GM23248 (cell line): ENCODE results near the gene CD300LG. TPM values are rescaled to one million over a fixed set of nuclear protein-coding genes. Genes with fewer than 3 reads are reported as not detected.
"Not testable (repeated sequence)": the region's sequence is repeated elsewhere in the genome, so short reads cannot be mapped to it uniquely, and the experiment has no call there.

Source experiments
- DNase-seq: peaks from one replicate; pipeline ENCODE4 v3.0.0-alpha.2; 2015
- H2AFZ ChIP-seq: fragments of 200-600 bp; sonication (generic); 2 replicates; pipeline ENCODE4 v1.6.1; 2016; ENCODE audit warnings: antibody characterized with exemption
- H3F3A ChIP-seq: fragments of 200-600 bp; sonication (generic); 2 replicates; pipeline ENCODE4 v1.6.1; 2016; ENCODE audit warnings: mild to moderate bottlenecking, antibody characterized with exemption, mixed run types; ENCODE audit not compliant: insufficient read depth
- H3K27ac ChIP-seq: fragments of 200-600 bp; sonication (generic); 2 replicates; pipeline ENCODE4 v1.5.1; 2016; ENCODE audit warnings: mild to moderate bottlenecking
- H3K27me3 ChIP-seq: fragments of 200-600 bp; sonication (generic); replicated peaks from 2 replicates; pipeline ENCODE4 v1.6.1; 2016; ENCODE audit warnings: mild to moderate bottlenecking; ENCODE audit not compliant: insufficient read depth
- H3K36me3 ChIP-seq: fragments of 200-600 bp; sonication (generic); 2 replicates; pipeline ENCODE4 v1.6.1; 2016; ENCODE audit warnings: low read depth, mild to moderate bottlenecking
- H3K4me1 ChIP-seq: fragments of 200-600 bp; sonication (generic); 2 replicates; pipeline ENCODE4 v1.6.1; 2016; ENCODE audit warnings: mild to moderate bottlenecking; ENCODE audit not compliant: insufficient read depth
- H3K4me2 ChIP-seq: fragments of 200-600 bp; sonication (generic); one replicate; pipeline ENCODE4 v1.6.1; 2016; ENCODE audit warnings: mild to moderate bottlenecking; ENCODE audit not compliant: unreplicated experiment
- H3K4me3 ChIP-seq: fragments of 200-600 bp; sonication (generic); 2 replicates; pipeline ENCODE4 v1.5.1; 2016; ENCODE audit warnings: mild to moderate bottlenecking
- H3K79me2 ChIP-seq: fragments of 200-600 bp; sonication (generic); 2 replicates; pipeline ENCODE4 v1.6.1; 2016; ENCODE audit warnings: mild to moderate bottlenecking; ENCODE audit not compliant: insufficient read depth
- H3K9ac ChIP-seq: fragments of 200-600 bp; sonication (generic); 2 replicates; pipeline ENCODE4 v1.6.1; 2016; ENCODE audit warnings: mild to moderate bottlenecking
- H3K9me2 ChIP-seq: fragments of 200-600 bp; sonication (generic); 2 replicates; pipeline ENCODE4 v1.6.1; 2016; ENCODE audit warnings: mixed run types, mild to moderate bottlenecking, moderate library complexity; ENCODE audit not compliant: insufficient read depth
- H3K9me3 ChIP-seq: fragments of 200-600 bp; sonication (generic); one replicate; pipeline ENCODE4 v1.6.1; 2017; ENCODE audit warnings: low read depth
- H4K20me1 ChIP-seq: fragments of 200-600 bp; sonication (generic); 2 replicates; pipeline ENCODE4 v1.6.0; 2016; ENCODE audit not compliant: insufficient read depth
- EZH2 ChIP-seq: fragments of 200-600 bp; sonication (generic); IDR thresholded peaks from 2 replicates; pipeline ENCODE4 v1.6.1; 2018; ENCODE audit warnings: antibody characterized with exemption, mild to moderate bottlenecking; ENCODE audit not compliant: insufficient read depth, poor library complexity, severe bottlenecking
- EZH2phosphoT487 ChIP-seq: fragments of 200-600 bp; sonication (generic); IDR thresholded peaks from 2 replicates; pipeline ENCODE4 v1.6.1; 2018; ENCODE audit warnings: antibody characterized with exemption, moderate library complexity, mild to moderate bottlenecking, low read depth; ENCODE audit not compliant: insufficient read depth
- WGBS, 2 experiments: methylation state at CpG; one replicate each; pipeline ENCODE4 v1.1.6; 2015 to 2017; ENCODE audit warnings: low lambda C conversion rate in 2 of 2, low coverage in 1 of 2; ENCODE audit errors: missing lambda C conversion rate in 2 of 2; 5-methylcytosine and 5-hydroxymethylcytosine counted together
- in situ Hi-C: fragments of 300-500 bp; cut with MboI; formaldehyde crosslinking; loops from 2 replicates; pipeline ENCODE4 v1.15.0; 2020
- polyA plus RNA-seq: library from polyadenylated mRNA; unstranded; fragments of >200 nt; fragmentation: Nextera tagmentation; extraction: Ambion mirVana; gene quantifications from 2 replicates; pipeline ENCODE4 v1.2.1, GENCODE V29; 2016
- total RNA-seq: library from RNA; depleted of rRNA; stranded (reverse); fragments of >200 nt; shearing (Covaris generic); gene quantifications from 2 replicates; pipeline ENCODE4 v1.2.3, GENCODE V29; 2014

CD300LG gene
- total and polyA plus RNA-seq, 2 experiments from 2014 or later: not detected

DNA sequence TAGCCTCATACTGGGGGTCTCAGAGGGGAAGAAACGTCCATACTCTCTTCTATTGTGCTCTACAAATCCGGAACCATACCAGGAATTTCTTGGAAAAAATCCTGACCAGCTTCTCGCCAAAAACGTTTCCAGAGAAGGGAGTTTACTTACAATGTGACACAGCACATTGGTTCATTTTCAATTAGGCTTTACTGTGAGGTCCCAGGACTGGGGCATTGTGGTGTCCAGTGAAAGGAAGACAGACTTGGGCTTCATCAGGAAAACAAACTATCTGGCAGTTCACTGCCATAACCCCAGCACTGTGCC is 45.6 kb downstream of the CD300LG start:
- Histone ChIP-seq H2AFZ (no peak overlapping the region), H3K9me3 (no peaks in the 10 kb centered on the region), H3K9me2 (no peaks in the 10 kb centered on the region), H4K20me1 (no peaks in the 10 kb centered on the region), H3K27me3 (no peaks in the 10 kb centered on the region), H3K36me3 (no peaks in the 10 kb centered on the region), H3K4me3 (no peak overlapping the region), H3K9ac (no peak overlapping the region), H3K79me2 (no peaks in the 10 kb centered on the region), H3K27ac (no peak overlapping the region), H3K4me2 (no peak overlapping the region), H3F3A (no peaks in the 10 kb centered on the region), H3K4me1 (no peaks in the 10 kb centered on the region)
- no peak for DNase-seq
- TF ChIP-seq EZH2phosphoT487 (no peak), EZH2 (no peak)
- in situ Hi-C loops: no loop called here
- WGBS, 2 experiments: 21 to 24% methylated on average over 4 of the region's 4 CpGs

DNA sequence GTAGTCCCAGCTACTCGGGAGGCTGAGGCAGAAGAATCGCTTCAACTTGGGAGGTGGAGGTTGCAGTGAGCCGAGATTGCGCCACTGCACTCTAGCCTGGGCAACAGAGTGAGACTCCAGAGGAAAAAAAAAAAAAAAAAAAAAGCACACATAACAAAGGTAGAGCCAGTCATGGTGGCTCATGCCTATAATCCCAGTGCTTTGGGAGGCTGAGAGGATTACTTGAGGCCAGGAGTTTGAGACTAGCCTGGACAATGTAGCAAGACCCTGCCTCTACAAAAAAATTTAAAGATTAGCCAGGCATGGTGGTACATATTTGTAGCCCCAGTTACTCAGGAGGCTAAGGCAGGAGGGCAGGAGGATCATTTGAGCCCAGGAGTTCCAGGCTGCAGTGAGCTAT is 47.5 kb downstream of the CD300LG start:
- H3K36me3 ChIP-seq, in situ Hi-C loops, H3K79me2 ChIP-seq, H3K4me3 ChIP-seq, H3F3A ChIP-seq, H2AFZ ChIP-seq, H3K4me1 ChIP-seq, H3K9ac ChIP-seq, H4K20me1 ChIP-seq, H3K27ac ChIP-seq, H3K27me3 ChIP-seq, DNase-seq, H3K4me2 ChIP-seq, H3K9me3 ChIP-seq, H3K9me2 ChIP-seq: not testable (repeated sequence)
- WGBS, 2 experiments: 81% methylated on average over 4 of the region's 4 CpGs; no CpG with 5 or more reads in 1 of the 2 experiments

DNA sequence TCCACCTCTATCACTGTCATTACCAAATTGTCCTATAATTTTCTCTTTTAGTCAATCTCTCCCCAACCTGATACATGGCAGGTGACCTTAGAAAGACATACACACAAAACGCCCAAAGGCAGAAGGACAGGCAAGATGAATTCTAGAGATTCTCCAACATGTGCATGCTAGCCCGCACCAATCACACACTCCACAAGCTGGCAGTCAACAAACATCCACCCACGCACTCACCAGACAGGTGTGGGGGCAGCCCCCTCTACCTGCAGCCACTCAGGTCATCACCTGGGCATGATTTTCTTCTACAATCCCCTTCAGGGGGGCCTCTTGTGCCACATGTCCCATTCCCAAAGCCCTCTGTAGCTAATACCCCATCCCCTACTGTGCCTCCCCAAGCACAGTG is 50.9 kb downstream of the CD300LG start:
- 95% methylated on average over 3 of the region's 3 CpGs for WGBS, 2 experiments
- H3K9ac ChIP-seq: no peak overlapping the region
- no peaks in the 10 kb centered on the region for H3K9me3 ChIP-seq
- no peak overlapping the region for H2AFZ ChIP-seq
- no peak for DNase-seq
- H4K20me1 ChIP-seq: no peaks in the 10 kb centered on the region
- H3K36me3 ChIP-seq: no peaks in the 10 kb centered on the region
- no peaks in the 10 kb centered on the region for H3K79me2 ChIP-seq
- no peaks in the 10 kb centered on the region for H3K27me3 ChIP-seq
- TF ChIP-seq EZH2phosphoT487 (no peak), EZH2 (no peak)
- H3K27ac ChIP-seq: no peak overlapping the region
- 0 out of 2 replicates have a peak, but pooled peaks cover 3% of the 10 kb centered on the region for H3K4me1 ChIP-seq
- H3F3A ChIP-seq: no peaks in the 10 kb centered on the region
- H3K4me3 ChIP-seq: no peak overlapping the region
- H3K9me2 ChIP-seq: no peaks in the 10 kb centered on the region
- in situ Hi-C loops: no loop called here
- no peak overlapping the region for H3K4me2 ChIP-seq

DNA sequence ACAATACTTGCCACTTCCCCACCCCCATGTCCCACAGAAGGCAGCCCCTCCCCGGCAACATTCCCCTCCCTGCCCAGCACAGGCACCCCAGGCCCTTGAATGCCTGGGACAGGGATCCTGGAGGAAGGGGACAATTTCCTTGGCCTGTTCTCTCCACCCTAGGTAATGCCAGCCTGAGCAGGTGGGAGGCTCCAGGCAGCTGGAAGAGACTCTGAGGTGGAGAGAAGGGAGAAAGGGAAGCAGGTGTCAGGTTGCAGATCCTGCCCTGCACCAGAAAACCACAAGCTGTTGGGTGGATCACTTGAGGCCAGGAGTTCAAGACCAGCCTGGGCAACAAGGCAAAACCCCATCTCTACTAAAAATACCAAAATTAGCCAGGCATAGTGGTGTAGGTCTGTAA is 51.5 kb downstream of the CD300LG start:
- Histone ChIP-seq H3K4me2 (no peak overlapping the region), H2AFZ (no peak overlapping the region), H3F3A (no peaks in the 10 kb centered on the region), H3K9me2 (no peaks in the 10 kb centered on the region), H3K36me3 (no peaks in the 10 kb centered on the region), H3K4me3 (no peak overlapping the region), H4K20me1 (no peaks in the 10 kb centered on the region), H3K4me1 (0 out of 2 replicates have a peak, but pooled peaks cover 3% of the 10 kb centered on the region), H3K27me3 (no peaks in the 10 kb centered on the region), H3K9ac (no peak overlapping the region), H3K9me3 (no peaks in the 10 kb centered on the region), H3K79me2 (no peaks in the 10 kb centered on the region), H3K27ac (no peak overlapping the region)
- 48% methylated on average over 1 of the region's 1 CpG; no CpG with 5 or more reads in 1 of the 2 experiments for WGBS, 2 experiments
- no peak for DNase-seq
- in situ Hi-C loops: no loop called here
- TF ChIP-seq EZH2phosphoT487 (no peak), EZH2 (no peak)

DNA sequence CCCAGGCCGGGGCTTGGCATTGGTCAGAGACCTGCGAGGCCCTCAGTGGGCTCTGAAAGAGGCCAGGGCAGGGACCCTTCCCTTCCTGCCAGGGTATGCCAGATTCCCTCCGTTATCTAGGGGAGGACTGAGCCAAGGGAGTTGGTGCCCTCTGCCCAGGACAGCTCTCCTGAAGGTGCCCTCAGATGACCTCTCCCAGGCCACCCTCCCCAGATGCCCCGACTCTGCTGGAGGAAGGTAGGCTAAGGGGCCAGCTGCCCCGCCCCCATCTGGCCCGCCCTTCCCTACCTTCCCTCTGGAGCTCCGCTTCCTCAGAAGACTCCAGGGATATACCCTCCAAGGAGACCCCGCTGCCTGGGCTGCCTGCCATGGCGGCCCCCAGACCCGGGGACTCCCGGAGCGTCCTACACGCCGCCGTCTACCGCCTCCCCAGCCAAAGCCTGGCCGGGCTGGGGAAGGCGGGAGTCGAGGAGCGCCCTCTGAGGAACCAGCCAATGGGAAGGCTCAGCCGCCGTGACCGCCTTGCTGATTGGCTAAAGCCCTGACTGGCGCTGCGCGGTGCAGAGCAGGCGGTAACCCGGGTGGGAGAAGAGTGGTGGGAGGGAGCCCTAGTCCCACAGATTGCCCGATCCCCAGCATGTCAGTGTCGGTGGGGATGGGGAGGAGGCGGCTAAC is 53.3 kb downstream of the CD300LG start:
- Histone ChIP-seq H3K79me2 (no peaks in the 10 kb centered on the region), H3K9ac (no peak overlapping the region), H4K20me1 (no peaks in the 10 kb centered on the region), H3F3A (no peaks in the 10 kb centered on the region), H3K4me3 (peak overlapping the region; percentile 66), H3K4me1 (0 out of 2 replicates have a peak, but pooled peaks cover 3% of the 10 kb centered on the region), H2AFZ (peak overlapping the region; percentile 59), H3K9me3 (no peaks in the 10 kb centered on the region), H3K27ac (no peak overlapping the region), H3K36me3 (no peaks in the 10 kb centered on the region), H3K9me2 (no peaks in the 10 kb centered on the region), H3K27me3 (no peaks in the 10 kb centered on the region), H3K4me2 (peak overlapping the region; percentile 81)
- 6 to 8% methylated on average over 27 to 31 of the region's 31 CpGs for WGBS, 2 experiments
- TF ChIP-seq EZH2: no peak
- no peak for TF ChIP-seq EZH2phosphoT487
- in situ Hi-C loops: no loop called here
- peak; percentile 92 for DNase-seq
